DMS79 (cell line): ENCODE data around the gene ARHGAP26.

Source experiments
- DNase-seq: peaks from one replicate; lab custom pipeline; 2025; lab: John Stamatoyannopoulos, UW

The ARHGAP26 gene

DNA sequence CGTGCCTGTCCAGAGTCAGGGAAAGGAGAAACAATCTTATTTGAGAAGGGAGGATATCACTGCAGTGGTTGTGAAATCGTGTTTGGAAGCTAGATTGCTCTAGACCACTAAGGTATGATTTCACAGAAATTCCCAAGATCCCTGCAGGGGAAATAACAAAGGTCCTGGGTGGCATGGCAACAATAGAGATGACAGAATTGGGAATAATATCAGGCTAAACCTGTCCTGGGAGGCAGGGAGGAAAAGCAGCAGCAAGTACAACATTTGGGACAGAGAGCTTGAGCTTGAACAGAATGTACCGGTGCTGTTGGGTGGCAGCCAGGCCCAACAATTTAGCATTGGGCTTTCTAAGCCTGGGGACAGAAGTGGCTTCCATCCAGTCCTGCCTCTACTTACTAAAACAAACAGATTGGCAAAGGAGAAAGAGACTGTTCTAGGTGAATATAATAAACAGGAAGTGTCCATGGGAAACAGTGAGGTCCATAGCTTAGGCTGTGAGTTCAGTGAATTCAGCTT lies 17.0 kb upstream of the ARHGAP26 start:
- DNase-seq, result no peak

DNA sequence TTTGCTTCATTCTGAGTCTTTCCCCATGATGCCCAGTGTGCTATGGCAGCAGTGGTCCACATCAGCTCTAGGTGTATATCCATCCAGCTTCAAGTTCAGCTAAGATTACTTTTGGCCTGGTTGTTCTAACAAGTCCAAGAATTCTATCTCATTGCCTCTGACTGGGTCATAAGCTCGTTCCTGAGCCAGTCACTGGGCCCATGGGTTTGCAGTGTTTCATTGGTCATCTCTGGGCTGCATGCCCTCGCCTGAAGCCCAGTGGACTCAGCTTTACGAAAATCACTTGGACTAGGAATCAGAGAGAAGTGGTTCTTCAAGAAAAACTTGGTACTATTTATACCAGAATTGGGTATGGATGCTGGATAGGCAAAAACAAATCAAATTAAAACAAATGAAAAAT lies 16.1 kb upstream of the ARHGAP26 start:
- DNase-seq, result no peak

DNA sequence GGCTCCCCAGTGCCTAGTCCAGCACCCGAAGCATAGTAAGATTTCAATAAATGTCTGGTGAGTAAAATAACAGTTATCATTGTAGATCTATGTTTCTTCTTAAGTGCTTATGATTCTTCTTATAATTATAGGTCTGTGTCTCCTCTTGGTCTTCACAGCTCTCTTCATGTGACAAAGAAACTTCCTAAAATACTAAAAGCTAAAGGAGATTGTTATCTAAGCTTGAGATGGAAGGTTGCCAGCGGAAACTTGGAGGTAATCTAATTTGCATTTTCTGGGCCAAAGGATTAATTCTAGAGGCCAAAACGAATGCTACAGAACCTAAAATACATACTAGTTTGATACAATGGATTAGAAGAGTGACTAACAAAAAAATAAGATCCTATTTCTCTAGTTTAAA lies 13.6 kb upstream of the ARHGAP26 start:
- no peak for DNase-seq

DNA sequence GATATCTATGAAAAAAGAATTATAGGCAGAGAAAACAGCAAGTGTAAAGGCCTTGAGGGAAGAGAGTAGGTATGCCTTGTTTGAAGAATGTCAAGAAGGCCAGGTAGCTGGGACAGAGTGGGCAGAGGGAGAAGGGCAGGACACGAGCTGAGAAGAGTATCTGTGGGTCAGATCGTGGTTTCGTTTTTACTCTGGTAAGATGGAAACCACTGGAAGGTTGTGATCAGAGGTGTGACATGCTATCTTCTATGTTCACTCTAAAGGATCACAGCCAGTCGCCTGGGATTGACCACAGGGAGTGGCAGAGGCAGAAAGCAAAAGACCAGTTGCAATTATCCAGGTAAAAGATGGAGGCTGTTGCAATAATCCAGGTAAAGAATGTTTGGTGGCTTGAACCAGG lies 12.6 kb upstream of the ARHGAP26 start:
- DNase-seq, result no peak

DNA sequence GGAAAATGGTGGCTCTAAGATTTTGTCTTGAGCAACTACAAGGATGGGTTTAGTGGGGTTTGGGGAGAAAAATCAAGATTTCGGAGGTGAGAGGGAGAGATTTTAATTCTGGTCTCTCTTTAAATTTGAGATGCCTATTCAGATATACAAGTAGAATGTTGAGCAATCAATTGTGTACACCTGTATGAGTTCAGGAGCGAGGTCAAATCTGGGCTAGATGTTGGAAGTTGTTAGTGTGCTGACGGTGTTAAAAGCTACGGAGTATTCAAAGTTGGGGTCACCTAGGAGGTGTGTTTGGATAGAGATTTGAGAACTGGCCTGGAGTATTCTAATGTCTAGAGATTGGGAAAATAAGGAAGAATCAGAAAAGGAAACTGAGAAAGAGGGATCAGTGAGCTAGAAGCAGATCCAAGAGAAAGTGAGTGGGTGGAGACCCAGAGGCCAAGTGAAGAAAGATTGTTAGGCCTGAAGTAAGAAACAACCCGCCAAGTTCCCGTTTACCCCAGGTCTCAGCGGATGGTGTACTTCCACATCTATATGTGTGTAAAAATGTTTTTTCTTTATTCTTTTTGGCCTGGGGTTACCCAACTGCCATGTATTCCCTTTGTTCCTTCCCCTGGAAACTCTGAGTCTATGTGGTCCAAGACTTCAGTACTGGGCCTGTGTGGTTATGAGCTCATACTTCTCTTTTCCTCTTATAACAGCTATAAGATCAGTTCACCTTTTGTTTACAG lies 11.9 kb upstream of the ARHGAP26 start:
- no peak for DNase-seq

DNA sequence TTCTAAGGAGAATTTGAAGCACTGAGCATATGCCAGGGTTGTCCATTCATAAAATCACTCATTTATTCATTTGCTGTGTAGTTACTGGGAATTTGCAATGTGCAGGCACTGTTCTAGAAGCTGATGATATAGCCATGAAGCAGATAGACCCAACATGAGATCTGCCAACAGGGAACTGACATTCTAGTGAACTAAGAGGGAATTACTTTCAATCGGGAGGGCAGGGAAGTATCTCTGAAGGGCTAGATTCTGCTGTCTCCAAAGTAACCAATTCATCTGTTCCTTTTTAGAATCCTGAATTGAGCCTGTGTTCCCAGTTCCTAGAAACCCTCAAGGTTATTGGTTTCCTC lies 11.4 kb upstream of the ARHGAP26 start:
- DNase-seq, result no peak

DNA sequence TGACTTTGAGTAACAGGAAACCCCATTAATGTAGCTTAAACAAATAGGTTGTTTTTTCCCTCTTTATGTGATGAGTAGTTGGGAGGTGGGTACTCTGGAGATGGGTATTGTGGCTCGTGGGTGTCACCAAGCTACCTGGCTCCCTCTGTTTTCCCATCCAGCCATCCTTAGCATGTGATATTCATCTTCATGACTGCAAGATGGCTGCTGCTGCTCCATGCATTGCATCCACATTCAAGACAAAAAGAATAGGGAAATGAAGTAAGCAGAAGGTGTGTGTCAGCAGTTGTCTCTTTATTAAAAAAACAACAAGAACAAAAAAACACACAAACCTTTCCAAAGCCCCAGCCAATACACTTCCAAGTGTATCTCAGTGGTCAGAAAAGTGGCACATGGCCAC lies 6.5 kb upstream of the ARHGAP26 start:
- DNase-seq, result no peak

DNA sequence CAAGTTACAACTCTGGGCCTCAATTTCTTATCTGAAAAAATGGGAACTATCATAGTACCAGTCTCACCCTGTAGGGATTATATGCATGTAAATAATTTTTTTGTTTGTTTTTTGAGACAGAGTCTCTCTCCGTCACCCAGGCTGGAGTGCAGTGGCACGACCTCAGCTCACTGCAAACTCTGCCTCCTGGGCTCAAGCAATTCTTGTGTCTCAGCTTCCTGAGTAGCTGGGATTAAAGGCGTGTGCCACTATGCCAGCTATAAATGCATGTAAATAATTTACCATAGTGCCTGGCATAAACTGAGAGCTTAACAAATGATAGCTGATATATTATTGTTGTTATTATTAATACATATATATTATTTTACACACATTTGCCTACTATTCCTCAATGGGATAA lies 3.0 kb upstream of the ARHGAP26 start:
- no peak for DNase-seq

DNA sequence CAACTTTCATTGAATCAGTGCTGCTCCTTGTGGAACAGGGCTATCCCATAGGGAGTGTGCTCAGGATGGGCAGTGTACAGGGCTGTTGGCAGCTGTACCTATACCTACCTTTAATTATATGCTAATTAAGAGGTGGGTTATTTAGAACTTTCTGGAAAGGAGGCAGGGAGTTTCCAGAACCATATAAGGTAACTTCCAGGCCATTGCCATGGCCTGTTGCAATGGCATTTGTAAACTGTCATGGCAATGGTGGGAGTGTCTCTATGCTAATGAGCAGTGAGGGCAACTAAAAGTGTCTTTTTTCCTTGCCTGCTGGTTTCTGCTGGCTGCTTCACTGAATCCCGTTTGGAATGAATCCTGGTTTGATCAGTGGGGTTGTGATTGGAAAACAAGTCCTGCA lies 2.3 kb upstream of the ARHGAP26 start:
- DNase-seq, result no peak

DNA sequence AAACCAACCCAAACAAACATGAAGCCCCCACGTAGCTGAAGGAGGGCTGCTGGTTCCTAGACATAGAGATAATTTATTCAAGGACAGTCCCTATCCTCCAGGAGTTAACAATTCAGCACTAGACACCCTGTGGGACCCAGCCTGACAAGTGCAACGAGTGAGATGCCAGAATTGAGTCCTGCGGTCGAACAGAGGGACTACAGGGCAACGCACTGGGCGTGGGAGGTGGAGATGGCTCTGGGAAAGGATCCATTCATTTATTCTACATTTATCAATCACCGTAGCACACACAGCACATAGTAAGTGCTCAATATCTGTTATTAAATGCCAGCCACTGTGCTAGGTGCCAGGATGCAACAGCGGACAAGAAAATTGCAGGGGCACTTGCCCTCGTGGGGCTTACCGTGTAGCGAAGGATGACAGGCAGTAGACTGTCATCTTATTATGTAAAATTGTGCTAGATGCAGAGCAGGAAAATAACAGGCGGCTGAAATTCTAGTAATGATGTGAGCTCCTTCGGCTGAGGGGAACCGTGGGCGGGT lies 855 bp upstream of the ARHGAP26 start:
- DNase-seq, result no peak

DNA sequence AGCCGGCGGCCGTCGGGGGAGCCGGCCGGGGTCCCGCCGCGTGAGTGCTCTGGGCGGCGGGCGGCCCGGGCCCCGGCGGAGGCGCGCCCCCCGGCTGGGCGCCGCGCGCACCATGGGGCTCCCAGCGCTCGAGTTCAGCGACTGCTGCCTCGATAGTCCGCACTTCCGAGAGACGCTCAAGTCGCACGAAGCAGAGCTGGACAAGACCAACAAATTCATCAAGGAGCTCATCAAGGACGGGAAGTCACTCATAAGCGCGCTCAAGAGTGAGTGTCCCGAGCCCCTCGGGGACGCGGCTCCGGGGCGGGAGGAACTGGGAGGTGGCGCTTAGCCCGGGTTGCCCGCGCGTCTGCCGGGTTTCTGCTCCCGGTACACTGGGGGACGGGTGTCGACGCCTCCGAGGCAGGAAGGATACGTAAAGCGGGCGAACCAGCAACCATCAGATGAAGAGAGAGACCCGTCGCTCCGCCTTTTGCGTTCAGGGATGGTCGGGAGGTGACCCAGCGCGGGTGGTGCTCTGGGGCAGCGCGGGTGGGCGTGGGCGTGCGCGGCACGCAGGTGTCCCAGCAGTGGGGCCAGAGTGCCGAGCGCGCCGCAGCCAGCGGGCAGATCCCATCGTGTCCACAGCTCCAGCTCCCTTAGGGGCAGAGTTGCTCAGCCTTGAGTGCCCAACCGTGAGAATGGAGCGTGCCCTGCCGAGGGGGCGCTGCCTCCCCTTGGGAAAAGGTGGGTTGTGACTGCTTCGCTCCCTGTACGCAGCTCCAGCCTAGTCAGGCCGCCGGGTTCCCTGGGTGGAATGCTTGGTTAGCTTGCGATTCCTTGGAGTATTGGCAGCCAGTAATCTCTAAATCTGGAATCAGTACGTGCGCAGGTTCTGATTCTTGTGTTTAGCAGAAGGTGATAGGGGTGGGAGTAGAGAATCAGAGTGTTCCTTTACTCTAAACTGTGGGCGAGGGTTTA lies 753 bp downstream of the ARHGAP26 start:
- no peak for DNase-seq

DNA sequence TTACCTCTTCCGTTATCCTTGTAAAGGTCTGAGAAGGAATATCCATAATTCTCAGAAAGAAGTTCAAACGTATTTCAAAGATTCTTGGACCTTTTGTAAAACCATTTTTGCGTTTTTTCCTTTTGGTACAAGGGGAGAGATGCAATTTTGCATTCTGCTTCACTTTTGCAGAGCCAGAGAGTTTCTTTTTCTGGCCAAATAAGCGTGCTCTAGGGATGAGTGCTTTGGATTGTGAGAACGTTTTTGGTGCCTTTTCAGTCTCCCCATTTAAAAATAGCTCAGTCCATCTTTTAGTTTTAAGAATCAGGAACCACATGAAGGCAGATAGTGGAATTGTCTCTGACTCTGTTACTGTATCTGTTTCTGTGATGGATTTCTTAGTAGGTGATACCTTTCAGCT lies 1.5 kb downstream of the ARHGAP26 start:
- DNase-seq, result no peak

DNA sequence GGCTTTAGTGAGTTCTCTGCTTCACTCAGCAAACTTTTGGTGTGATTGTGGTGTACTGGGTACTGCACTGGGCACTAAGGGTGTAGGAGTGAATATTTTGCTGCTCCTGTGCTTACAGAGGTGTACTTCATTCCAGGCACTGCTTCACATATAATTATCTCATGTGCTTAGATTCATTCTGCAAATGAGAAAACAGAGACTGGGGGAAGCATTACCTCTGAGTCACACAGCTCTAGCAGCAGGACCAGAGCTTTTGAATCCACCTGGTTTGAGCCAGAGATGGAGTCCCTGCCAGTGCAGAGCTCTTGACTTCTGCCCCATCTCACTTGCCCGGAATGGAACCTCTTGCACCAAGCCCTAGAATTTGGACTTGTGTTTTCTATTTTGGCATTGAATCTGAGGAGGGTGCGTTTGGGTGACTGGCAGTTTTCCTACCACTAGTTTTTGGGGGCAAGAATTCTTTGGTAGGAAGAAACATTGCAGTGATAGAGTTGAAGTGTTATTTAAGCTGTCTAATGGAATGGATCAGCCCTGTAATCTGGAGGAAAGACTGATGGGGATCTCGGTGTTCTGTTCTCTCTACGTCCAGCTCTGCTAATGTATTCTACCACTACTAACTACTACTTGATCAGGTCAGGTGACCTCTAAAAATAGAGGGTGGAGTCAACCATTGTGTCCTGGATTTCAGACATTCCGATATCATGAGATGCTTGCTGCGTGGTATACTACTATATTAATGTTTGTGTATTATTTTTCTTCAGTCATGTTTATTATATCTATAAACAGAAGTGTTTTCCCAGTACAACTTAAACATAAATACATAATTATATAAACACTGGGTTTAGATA lies 2.5 kb downstream of the ARHGAP26 start:
- DNase-seq, result no peak

DNA sequence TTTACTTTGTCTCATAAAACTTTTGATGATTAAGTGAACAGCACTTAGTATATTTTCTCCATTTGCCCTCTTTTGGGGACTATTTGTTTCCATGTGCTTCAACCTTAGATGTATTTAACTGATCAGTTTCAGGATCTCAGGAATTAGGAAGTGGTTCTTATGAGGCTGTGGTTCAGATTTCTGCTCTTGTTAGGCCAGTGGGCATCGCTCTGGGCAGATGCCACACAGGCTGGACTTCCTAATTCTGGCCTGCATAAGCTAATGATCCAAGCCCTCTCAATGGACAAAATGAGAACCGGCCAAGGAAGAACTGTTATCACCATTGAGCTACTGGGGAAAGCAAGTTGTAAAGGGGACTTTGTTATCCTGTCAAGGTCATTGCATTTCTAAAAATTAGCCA lies 6.9 kb downstream of the ARHGAP26 start:
- DNase-seq, result no peak

DNA sequence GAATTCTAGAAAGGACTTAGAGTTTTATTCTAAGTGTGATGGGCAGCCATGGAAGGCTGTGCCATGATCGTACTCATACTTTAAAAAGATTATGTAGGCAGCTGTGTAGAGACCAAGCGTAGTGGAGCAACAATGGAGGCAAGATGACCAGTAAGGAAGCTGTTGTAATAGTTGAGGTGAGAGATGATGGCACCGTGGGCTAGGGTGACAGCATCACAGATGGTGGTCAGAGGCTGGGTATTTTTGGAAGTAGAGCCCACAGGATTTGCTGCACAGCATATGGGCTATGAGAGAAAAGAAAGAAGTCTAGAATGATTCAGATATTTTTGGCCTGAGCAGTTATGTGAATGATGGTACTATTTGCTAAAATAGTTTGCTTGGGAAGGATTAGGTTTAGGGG lies 7.7 kb downstream of the ARHGAP26 start:
- DNase-seq, result no peak

DNA sequence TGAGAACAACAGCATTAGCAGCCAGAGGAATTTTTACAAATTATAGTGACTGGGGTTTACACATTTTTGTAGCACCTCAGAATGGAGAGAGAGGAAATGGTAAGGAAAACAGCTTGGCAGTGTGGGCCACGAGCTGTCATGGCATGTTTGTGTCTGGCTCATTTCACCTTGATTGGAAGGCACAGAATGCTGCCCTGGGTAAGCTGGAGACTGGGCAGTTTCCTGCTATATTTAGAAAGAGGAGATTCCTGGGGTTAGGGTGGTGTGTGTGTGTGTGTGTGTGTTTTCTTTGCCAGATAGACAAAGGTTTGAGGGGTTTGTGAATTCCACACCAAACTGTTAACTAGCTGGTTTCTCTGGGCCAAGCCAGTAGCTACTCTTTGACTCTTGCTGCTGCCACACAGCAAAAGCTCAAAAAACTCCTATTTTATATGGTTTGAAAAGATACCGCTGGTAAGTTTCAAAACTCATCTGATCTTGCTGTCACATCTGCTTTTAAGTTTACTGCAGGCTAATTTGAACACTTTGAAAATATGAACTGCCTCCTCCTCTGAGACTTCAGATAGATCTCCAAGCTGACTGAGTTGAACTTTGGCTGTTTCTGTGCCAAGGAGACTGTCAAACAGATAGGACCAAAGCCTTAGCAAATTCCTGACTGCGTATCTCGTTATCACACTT lies 9.1 kb downstream of the ARHGAP26 start:
- DNase-seq, result no peak

DNA sequence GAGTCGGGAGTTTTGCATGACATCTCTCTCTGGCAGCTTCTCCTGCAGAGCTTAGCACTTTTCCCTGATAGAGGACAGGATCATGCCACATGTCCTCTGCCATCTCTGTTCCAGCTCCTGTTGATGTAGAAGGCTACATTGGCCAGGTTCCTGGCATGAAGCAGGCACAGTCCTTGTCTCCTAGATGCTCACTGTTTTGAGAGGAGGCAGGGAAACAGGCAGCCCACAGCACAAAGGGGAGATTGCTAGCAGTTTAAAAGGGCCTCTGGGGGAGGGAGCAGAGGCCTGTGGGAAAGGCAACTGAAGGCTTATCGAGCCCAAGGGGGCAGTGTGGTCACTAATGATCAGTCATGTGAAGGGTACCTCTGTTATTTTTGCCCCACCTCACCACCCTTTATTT lies 10.7 kb downstream of the ARHGAP26 start:
- DNase-seq, result no peak

DNA sequence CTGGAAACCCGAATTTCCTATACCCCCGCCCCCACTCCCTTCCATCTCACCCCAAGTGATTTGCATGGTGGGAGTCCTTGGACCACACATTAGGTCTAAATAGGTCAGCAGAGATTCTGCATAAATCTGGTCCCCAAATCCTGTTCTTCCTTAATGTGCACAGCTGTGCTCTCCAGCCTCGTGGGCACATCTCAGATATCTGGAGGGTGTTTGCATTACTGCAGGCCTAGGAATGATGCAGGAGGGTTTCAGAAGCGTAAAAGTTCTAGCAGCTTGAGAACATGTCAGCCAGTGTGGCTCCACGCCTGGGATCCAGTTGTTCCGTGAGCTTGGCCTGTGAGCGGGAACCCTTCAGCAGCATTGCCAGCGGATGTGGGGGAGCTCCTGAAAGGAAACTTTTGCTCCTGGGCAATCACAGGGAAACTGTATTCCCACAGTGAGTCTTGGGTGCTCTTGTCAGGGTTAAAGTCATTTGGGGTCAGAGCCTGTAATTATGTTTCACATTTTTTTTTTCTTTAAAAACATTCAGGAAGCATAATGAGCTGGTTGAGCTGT lies 12.9 kb downstream of the ARHGAP26 start:
- no peak for DNase-seq

DNA sequence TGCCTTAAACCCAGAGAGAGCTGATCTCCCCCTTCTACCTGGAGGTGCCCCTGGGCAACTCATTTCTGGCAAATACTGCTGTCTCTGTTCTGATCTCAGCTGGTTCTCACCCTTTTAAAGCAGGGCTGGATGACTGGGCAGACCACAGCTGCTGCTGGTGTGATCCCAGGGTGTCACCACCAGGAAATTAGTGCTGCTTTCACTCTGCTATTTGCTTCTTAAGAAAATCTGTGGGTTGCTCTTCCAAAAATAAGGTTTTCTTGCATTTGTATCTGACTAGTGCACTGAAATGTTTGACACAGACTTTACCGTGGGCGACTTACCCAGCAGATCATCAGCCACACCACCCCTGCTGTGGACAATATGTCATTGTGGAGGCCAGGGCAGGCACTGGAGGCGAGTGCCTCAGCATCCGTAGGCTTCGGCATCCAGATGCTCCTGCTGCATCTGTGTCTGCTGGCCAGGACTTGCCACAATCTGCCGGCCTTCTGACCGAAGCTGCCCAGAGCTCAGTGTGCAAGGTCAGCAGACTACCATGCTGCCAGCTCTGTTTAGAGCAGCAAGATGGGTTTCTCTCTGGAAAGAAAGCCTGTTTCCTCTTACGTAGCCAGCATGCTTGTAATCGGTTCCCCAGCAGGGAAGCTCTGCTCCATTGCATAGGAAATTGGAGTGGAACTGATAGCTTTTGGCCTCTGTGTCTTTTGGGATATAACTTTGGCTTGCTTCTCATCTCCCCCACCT lies 13.6 kb downstream of the ARHGAP26 start:
- DNase-seq, result no peak

DNA sequence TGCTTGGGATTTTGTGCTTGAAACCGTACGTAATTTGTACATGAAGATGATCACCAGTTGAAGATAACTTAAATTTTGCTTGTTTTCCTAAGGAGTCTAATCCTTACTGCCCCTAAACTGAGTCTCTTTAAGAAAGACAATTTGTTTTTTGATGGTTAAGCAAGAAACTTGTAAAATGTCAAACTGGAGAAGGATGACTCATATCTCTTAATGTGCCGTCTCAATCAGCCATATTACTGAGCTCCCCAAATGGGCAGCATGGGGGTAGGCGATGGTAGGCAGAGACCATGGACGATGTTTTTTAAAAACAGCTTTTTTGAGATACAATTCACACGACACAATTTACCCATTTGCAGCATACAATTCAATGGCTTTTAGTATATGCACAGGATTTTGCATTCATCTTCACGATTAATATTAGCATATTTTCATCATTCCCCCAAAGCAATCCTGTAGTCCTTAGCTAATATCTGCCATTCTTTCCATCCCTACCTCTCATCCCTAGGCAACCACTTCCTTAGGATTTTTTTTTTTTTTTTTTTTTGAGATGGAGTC lies 14.3 kb downstream of the ARHGAP26 start:
- DNase-seq, result no peak
